Esophagus squamous epithelium (tissue), 4 donors: ENCODE results near the gene AGBL1.

Experiments used
- CTCF ChIP-seq, 6 experiments: fragments of 450-650 bp in 4 of 6; fragments of 200-600 bp in 2 of 6; sonication (generic) in 2 of 6; IDR thresholded peaks; one replicate each; pipeline ENCODE4 v1.5.1; 2016 to 2019; ENCODE audit warnings: antibody characterized with exemption in 6 of 6, mild to moderate bottlenecking in 4 of 6, moderate library complexity in 4 of 6
- POLR2A ChIP-seq, 4 donors: fragments of 450-650 bp; IDR thresholded peaks; one replicate each; pipeline ENCODE4 v1.6.1; 2017; ENCODE audit warnings: antibody characterized with exemption in 4 of 4, mild to moderate bottlenecking in 4 of 4, moderate library complexity in 3 of 4

GRCh38 chr15:86317384-86317740 is 237.7 kb downstream of the AGBL1 start:
- TF ChIP-seq CTCF (IDR thresholded peaks at IDR 0.05): no peak
- TF ChIP-seq POLR2A (IDR thresholded peaks at IDR 0.05): no peak
